Measurements from ENCODE around the gene TLL2.

Gene TLL2

DNA sequence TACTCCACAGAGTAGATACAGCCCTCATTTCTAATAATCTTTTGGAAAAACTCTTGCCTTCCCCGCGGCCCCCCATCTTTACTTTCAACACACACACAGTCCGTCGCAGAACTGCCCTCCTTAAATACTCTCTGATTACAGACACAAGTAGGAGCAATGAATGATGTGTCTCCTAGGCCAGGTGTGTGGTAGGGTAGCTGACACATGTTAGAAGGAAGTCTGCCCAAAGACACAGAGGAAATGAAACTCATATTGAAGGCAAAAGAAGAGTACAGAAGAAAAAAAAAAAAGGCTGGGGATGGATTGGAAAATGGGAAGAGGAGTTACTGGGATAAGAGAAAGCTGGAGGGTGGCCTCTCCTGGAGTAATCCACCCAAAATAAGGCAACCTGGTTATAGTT, 169.5 kb downstream of the TLL2 start:
- TF ChIP-seq, protein P1, sequence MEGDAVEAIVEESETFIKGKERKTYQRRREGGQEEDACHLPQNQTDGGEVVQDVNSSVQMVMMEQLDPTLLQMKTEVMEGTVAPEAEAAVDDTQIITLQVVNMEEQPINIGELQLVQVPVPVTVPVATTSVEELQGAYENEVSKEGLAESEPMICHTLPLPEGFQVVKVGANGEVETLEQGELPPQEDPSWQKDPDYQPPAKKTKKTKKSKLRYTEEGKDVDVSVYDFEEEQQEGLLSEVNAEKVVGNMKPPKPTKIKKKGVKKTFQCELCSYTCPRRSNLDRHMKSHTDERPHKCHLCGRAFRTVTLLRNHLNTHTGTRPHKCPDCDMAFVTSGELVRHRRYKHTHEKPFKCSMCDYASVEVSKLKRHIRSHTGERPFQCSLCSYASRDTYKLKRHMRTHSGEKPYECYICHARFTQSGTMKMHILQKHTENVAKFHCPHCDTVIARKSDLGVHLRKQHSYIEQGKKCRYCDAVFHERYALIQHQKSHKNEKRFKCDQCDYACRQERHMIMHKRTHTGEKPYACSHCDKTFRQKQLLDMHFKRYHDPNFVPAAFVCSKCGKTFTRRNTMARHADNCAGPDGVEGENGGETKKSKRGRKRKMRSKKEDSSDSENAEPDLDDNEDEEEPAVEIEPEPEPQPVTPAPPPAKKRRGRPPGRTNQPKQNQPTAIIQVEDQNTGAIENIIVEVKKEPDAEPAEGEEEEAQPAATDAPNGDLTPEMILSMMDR (IDR thresholded peaks at IDR 0.05; ENCODE audit: low read depth, low read length) = no peak
- H3K4me3 ChIP-seq (ENCODE audit: low read depth, low read length) = no peak overlapping the region

DNA sequence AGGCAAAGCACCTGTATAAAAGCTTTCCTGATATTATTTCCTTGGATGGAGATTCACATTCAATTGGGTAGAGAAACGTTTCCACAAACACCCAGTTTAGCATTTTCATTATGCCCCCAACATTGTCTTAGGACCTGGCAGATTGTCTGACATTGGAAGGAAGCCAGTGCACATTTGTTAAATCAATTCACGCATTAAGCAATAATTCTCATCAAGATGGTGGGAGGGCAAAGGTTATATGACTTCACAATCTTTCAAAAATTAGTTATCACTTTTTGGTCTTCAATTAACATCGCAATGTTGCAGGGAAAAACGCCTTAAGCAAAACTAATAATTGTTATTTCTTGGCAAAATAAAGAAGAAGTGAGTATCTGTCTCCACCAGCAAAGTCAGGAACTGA, 171.3 kb downstream of the TLL2 start:
- no peak overlapping the region for H3K4me3 ChIP-seq (ENCODE audit: low read depth, low read length)
- TF ChIP-seq, protein P1 (IDR thresholded peaks at IDR 0.05; ENCODE audit: low read depth, low read length) = no peak

DNA sequence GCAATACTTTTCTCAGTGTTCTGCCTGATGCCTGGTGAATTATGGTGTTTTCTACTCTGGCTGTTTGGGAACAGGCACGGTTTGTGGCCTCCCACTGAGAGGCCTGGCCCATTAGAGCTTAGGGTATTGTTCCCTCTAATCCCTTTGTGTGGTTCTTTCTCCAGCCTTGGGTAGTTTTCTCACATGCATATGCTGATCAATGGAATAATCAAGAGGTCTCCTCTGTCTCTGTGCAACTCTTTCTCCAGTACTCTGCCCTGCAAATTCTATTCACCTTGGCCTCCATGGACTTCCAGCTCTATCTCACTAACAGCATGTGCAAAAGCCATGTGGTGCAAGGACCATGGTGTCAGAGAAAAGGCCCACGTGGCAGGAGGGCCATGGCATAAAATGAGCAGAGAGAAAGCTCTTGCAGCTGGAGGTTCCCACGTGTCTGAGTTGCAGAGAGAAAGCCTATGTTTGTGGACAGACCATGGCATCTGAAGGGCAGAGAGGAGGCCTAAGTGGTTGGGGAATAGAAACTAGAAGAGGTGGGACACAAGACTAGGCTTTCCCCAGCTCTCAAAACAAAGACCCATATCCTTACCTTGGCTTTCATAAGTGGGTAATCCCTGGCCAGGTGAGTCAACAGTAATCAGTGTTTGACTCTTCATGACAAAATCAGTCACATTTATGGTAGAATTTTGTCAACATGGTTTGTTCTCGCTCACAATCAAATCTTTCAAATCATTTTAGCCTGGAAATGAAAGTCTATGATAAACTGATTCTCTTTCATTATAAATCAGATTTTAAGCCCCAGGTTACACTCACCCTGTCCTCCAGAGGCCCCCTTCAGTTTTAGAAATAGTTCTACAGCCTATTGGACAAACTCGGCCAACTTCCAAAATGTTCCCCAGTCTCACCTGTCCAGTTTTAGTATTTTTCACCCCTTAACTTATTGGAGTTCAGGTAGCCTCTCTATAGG, 172.2 kb downstream of the TLL2 start:
- TF ChIP-seq, protein P1 (IDR thresholded peaks at IDR 0.05; ENCODE audit: low read depth, low read length) = no peak
- H3K4me3 ChIP-seq (ENCODE audit: low read depth, low read length) = no peak overlapping the region

DNA sequence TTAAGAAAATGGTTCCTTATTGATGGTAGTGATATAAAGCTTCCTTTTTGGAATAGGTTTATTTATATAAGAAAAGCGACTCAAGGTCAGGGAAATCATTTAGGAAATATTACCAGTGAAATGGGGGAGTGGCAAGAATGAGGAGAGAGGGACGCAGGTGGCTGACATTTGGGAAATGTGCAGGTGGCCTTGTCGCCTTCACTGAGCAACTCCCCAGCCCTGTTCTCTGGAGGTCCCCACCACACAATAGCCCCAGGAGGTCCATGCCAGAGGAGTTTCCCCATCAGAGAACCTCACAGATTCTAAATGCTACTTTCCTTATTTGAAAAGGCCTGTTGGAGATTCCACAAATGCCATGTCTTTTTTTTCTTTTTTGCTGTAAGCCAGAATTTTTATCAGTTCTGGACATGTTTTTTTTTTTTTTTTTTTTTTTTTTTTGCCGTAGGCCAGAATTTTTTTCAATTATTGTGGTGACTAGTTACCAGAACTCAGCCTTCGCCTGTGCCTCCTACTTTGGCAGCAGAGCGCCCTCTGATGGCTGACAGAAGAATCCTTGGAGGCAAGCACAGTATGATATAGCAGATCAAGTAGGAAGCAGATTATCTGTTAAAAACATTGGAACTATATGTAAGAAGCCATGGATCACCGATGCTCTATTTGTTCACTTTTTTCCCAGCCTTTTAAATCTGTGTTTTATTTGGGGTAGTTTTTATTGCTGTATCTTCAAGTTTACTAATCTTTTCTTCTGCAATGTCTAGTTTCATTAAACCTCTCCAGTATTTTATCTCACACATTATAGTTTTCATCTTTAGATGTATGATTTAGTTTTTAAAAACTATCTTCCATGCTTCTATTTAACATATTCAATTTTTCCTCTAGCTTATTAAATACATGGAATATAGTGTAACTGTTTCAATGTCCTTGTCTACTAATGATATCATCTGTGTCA, 173.5 kb downstream of the TLL2 start:
- TF ChIP-seq, protein P1 (IDR thresholded peaks at IDR 0.05; ENCODE audit: low read depth, low read length) = peak; percentile 59
- no peak overlapping the region for H3K4me3 ChIP-seq (ENCODE audit: low read depth, low read length)

DNA sequence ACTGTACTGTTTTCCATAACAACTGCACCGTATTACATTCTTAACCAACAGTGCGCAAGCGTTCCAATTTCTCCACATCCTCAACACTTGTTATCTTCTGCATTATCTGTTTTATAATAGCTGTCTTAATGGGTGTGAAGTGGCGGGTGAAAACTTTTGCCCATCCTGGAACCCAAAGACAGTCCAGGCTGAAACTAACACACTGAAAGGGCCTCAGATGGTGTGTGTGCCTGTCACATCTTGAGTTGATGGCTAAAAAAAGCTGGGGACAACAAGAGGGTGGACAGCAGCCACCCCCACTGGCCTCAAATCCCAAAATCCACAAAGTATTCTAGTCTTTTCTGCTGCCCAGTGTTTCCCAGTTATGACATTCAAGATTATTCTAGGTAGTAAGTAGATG, 174.3 kb downstream of the TLL2 start:
- no peak overlapping the region for H3K4me3 ChIP-seq (ENCODE audit: low read depth, low read length)
- TF ChIP-seq, protein P1 (IDR thresholded peaks at IDR 0.05; ENCODE audit: low read depth, low read length) = no peak

DNA sequence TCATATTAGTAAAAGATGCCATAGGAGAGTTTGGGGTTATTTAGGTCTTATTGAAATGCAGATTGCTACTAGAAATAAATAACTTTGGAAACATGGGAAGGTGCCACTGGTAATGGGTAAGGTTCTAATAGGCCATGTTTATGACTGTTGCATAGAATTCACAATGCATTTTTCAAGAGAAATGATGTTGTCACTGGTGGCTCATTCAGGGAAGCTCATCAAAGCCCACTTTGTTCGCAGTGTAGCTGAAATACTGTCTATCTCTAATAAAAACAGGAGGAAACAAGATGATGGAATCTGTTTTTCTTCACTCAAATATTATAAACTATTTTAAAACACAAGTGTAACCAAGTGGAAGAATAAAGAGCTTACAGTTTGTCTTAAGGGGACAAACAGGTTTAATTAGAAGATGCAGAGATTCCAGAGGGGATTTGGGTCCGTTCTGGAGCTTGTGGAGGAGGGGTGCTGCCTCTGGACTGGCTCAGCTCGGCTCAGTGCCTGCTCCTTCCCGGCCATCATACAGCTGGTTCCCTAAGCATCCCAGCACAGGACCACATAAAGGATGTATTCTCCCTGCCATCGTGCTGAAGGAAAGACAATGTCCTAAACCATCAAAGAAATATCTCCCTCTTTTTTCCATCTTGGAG, 175.3 kb downstream of the TLL2 start:
- no peak overlapping the region for H3K4me3 ChIP-seq (ENCODE audit: low read depth, low read length)
- TF ChIP-seq, protein P1 (IDR thresholded peaks at IDR 0.05; ENCODE audit: low read depth, low read length) = no peak

All from WI38 (cell line).